Astrocyte (in vitro differentiated cells and primary cell): ENCODE results near the gene COL15A1. TPM values are rescaled to one million over a fixed set of nuclear protein-coding genes. Genes with fewer than 3 reads are reported as not detected.

ENCODE experiments used
- DNase-seq: peaks from one replicate; pipeline ENCODE4 v3.0.0-alpha.2; 2010; ENCODE audit warnings: low read depth
- FAIRE-seq: peaks from 2 replicates; lab custom pipeline; 2011; peaks lifted over from hg19 to GRCh38; lab: Jason Lieb, UNC
- H2AFZ ChIP-seq: 2 replicates; pipeline ENCODE4 v1.6.0; 2012; ENCODE audit warnings: low read depth, low read length, inconsistent platforms
- H3K27ac ChIP-seq: 2 replicates; pipeline ENCODE4 v1.5.1; 2011; ENCODE audit warnings: low read depth, low read length, inconsistent platforms
- H3K27me3 ChIP-seq: 2 replicates; pipeline ENCODE4 v1.6.0; 2011; ENCODE audit warnings: low read length, inconsistent platforms; ENCODE audit not compliant: insufficient read depth
- H3K36me3 ChIP-seq: 2 replicates; pipeline ENCODE4 v1.5.1; 2011; ENCODE audit warnings: low read length, inconsistent platforms; ENCODE audit not compliant: insufficient read depth
- H3K4me1 ChIP-seq: 2 replicates; pipeline ENCODE4 v1.5.1; 2011; ENCODE audit warnings: low read length, inconsistent platforms; ENCODE audit not compliant: insufficient read depth
- H3K4me2 ChIP-seq: 2 replicates; pipeline ENCODE4 v1.6.0; 2012; ENCODE audit warnings: low read length, inconsistent platforms
- H3K4me3 ChIP-seq: 2 replicates; pipeline ENCODE4 v1.5.1; 2011; ENCODE audit warnings: low read depth, mild to moderate bottlenecking, low read length, inconsistent platforms; ENCODE audit not compliant: insufficient read depth
- H3K79me2 ChIP-seq: 2 replicates; pipeline ENCODE4 v1.6.0; 2012; ENCODE audit warnings: mild to moderate bottlenecking, low read length, inconsistent platforms; ENCODE audit not compliant: insufficient read depth
- H3K9ac ChIP-seq: 2 replicates; pipeline ENCODE4 v1.6.0; 2012; ENCODE audit warnings: mild to moderate bottlenecking, low read length, inconsistent platforms
- H3K9me3 ChIP-seq: 2 replicates; pipeline ENCODE4 v1.5.1; 2012; ENCODE audit warnings: low read depth, mild to moderate bottlenecking, low read length, inconsistent platforms; ENCODE audit not compliant: insufficient read depth
- H4K20me1 ChIP-seq: 2 replicates; pipeline ENCODE4 v1.6.0; 2012; ENCODE audit warnings: low read length, inconsistent platforms; ENCODE audit not compliant: insufficient read depth
- H3K27ac Mint-ChIP-seq: one replicate; pipeline ENCODE4 v1.8.0; 2021; ENCODE audit warnings: mild to moderate bottlenecking, mixed read lengths; ENCODE audit not compliant: unreplicated experiment
- H3K27me3 Mint-ChIP-seq: one replicate; pipeline ENCODE4 v1.8.0; 2021; ENCODE audit warnings: low read depth, mixed read lengths; ENCODE audit not compliant: unreplicated experiment
- H3K36me3 Mint-ChIP-seq: one replicate; pipeline ENCODE4 v1.8.0; 2021; ENCODE audit warnings: low read depth, mixed read lengths; ENCODE audit not compliant: unreplicated experiment
- H3K4me1 Mint-ChIP-seq: one replicate; pipeline ENCODE4 v1.8.0; 2021; ENCODE audit warnings: low read depth, mixed read lengths; ENCODE audit not compliant: unreplicated experiment
- H3K4me3 Mint-ChIP-seq: one replicate; pipeline ENCODE4 v1.8.0; 2021; ENCODE audit warnings: mild to moderate bottlenecking, moderate library complexity, mixed read lengths; ENCODE audit not compliant: unreplicated experiment
- H3K9me3 Mint-ChIP-seq: one replicate; pipeline ENCODE4 v1.8.0; 2021; ENCODE audit warnings: mild to moderate bottlenecking, mixed read lengths; ENCODE audit not compliant: unreplicated experiment
- CTCF ChIP-seq: IDR thresholded peaks from 2 replicates; pipeline ENCODE4 v1.5.1; 2011; ENCODE audit warnings: low read depth, mild to moderate bottlenecking, inconsistent platforms, low read length, moderate library complexity; ENCODE audit not compliant: insufficient read depth
- EZH2 ChIP-seq: IDR thresholded peaks from 2 replicates; pipeline ENCODE4 v1.6.1; 2012; ENCODE audit warnings: mild to moderate bottlenecking, low read length, inconsistent platforms; ENCODE audit not compliant: insufficient read depth
- total RNA-seq: library from RNA; stranded (reverse); gene quantifications from 2 replicates; pipeline ENCODE4 v1.2.1, GENCODE V29; 2021

Gene COL15A1
- total RNA-seq, 1 donor from 2014 or later: 5.6 TPM

- Histone ChIP-seq H4K20me1 (no peaks in the 10 kb centered on the region), H3K9me3 (no peaks in the 10 kb centered on the region), H3K79me2 (no peaks in the 10 kb centered on the region), H2AFZ (no peak overlapping the region), H3K36me3 (no peaks in the 10 kb centered on the region), H3K27me3 (no peaks in the 10 kb centered on the region), H3K4me3 (no peak overlapping the region), H3K27ac (no peak overlapping the region), H3K4me1 (peaks cover 22% of the 10 kb centered on the region), H3K4me2 (no peak overlapping the region), H3K9ac (no peak overlapping the region)
- FAIRE-seq (no peak), DNase-seq (no peak)
- Mint-ChIP-seq H3K4me3 (no peak overlapping the region), H3K27me3 (no peaks in the 10 kb centered on the region), H3K9me3 (peaks cover 2% of the 10 kb centered on the region), H3K4me1 (peaks cover 23% of the 10 kb centered on the region), H3K27ac (no peak overlapping the region), H3K36me3 (peaks cover 9% of the 10 kb centered on the region)
- TF ChIP-seq CTCF: no peak
- TF ChIP-seq EZH2: no peak
These were observed 125.8 kb downstream of the COL15A1 start for GRCh38 chr9:99069546-99069945.

GRCh38 chr9:99070681-99071080 lies 127.0 kb downstream of the COL15A1 start:
- TF ChIP-seq EZH2: no peak
- no peak for TF ChIP-seq CTCF
- no peaks in the 10 kb centered on the region for H3K9me3 ChIP-seq
- DNase-seq: no peak
- Mint-ChIP-seq H3K4me3 (no peak overlapping the region), H3K36me3 (peaks cover 7% of the 10 kb centered on the region), H3K27me3 (no peaks in the 10 kb centered on the region), H3K4me1 (peaks cover 27% of the 10 kb centered on the region), H3K27ac (no peak overlapping the region), H3K9me3 (peaks cover 2% of the 10 kb centered on the region)
- H2AFZ ChIP-seq: no peak overlapping the region
- H3K4me3 ChIP-seq: no peak overlapping the region
- H3K9ac ChIP-seq: no peak overlapping the region
- H3K4me1 ChIP-seq: peaks cover 30% of the 10 kb centered on the region
- no peaks in the 10 kb centered on the region for H4K20me1 ChIP-seq
- H3K36me3 ChIP-seq: no peaks in the 10 kb centered on the region
- H3K79me2 ChIP-seq: no peaks in the 10 kb centered on the region
- no peak overlapping the region for H3K4me2 ChIP-seq
- no peak for FAIRE-seq
- peak overlapping the region; percentile 36 for H3K27ac ChIP-seq
- H3K27me3 ChIP-seq: no peaks in the 10 kb centered on the region

- DNase-seq: peak; percentile 39
These were observed 127.8 kb downstream of the COL15A1 start for GRCh38 chr9:99071313-99072039.

More at GRCh38 chr9:99071313-99072039, 127.8 kb downstream of the COL15A1 start:
- Histone ChIP-seq H3K27me3 (no peaks in the 10 kb centered on the region), H3K36me3 (no peaks in the 10 kb centered on the region), H3K79me2 (no peaks in the 10 kb centered on the region), H3K4me2 (peak overlapping the region; percentile 23), H3K9me3 (no peaks in the 10 kb centered on the region), H3K4me1 (peaks cover 30% of the 10 kb centered on the region), H3K9ac (no peak overlapping the region), H4K20me1 (no peaks in the 10 kb centered on the region), H3K27ac (peak overlapping the region; percentile 36), H2AFZ (peak overlapping the region; percentile 32), H3K4me3 (no peak overlapping the region)
- peaks cover 24% of the 10 kb centered on the region for H3K4me1 Mint-ChIP-seq
- TF ChIP-seq EZH2: no peak
- TF ChIP-seq CTCF: no peak
- peak overlapping the region; percentile 2 for H3K4me3 Mint-ChIP-seq
- H3K27me3 Mint-ChIP-seq: no peaks in the 10 kb centered on the region
- no peak for FAIRE-seq
- peaks cover 7% of the 10 kb centered on the region for H3K36me3 Mint-ChIP-seq
- H3K9me3 Mint-ChIP-seq: peaks cover 2% of the 10 kb centered on the region
- H3K27ac Mint-ChIP-seq: peak overlapping the region; percentile 80
